Upper lobe of left lung (tissue), 4 donors: ENCODE data around the gene IAH1.

Source experiments
- EP300 ChIP-seq, 4 donors: sonication (generic); formaldehyde crosslinking; IDR thresholded peaks; one replicate each; pipeline ENCODE4 v1.5.1; 2017; ENCODE audit warnings: antibody characterized with exemption in 4 of 4, control low read depth in 2 of 4
- POLR2A ChIP-seq, 4 donors: fragments of 450-650 bp; IDR thresholded peaks; one replicate each; pipeline ENCODE4 v1.5.1; 2016 to 2017; ENCODE audit warnings: antibody characterized with exemption in 4 of 4, mild to moderate bottlenecking in 2 of 4
- POLR2AphosphoS5 ChIP-seq, 2 donors: sonication (generic); formaldehyde crosslinking; IDR thresholded peaks; one replicate each; pipeline ENCODE4 v1.5.1; 2017; ENCODE audit warnings: antibody characterized with exemption in 2 of 2
- TF ChIP-seq, protein P1 (sequence below), 6 experiments: fragments of 450-650 bp in 4 of 6; fragments of 200-600 bp in 2 of 6; sonication (generic) in 2 of 6; IDR thresholded peaks; one replicate each; pipeline ENCODE4 v1.5.1; 2016 to 2019; ENCODE audit warnings: antibody characterized with exemption in 6 of 6

DNA sequence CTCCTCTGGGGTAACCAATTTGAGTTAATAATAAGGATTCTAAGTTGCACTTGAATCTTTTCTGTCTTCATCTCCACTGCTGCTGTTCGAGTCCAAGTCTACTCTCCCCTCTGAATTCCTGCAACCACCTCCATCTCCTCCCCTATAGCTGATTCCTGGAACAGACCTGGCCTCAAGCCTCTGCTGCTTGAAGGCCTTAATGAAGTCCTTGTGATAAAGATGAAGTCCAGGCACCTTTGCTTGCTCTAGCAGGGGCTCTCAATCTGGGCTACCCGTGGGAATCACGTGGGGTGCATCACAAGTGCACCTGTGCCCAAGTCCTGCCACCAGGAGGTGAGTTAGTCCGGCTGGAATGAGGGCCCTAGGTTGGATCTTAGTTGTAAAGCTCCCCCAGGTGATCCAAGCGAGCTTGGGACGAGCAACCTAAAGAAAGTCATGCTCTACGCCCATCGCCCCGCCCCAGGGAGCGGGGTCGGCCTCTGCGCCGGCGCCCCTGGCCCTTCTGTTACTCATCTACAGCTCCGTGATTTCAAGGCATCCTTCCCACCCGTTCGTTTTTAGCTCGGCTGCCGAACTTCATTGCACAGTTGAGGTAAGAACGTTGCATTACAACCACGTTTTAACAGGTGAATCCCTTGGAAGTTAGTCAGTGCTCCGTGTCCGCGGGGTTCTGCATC, 905 bp upstream of the IAH1 start:
- TF ChIP-seq POLR2AphosphoS5 (IDR thresholded peaks at IDR 0.05), result no peak
- TF ChIP-seq, protein P1, sequence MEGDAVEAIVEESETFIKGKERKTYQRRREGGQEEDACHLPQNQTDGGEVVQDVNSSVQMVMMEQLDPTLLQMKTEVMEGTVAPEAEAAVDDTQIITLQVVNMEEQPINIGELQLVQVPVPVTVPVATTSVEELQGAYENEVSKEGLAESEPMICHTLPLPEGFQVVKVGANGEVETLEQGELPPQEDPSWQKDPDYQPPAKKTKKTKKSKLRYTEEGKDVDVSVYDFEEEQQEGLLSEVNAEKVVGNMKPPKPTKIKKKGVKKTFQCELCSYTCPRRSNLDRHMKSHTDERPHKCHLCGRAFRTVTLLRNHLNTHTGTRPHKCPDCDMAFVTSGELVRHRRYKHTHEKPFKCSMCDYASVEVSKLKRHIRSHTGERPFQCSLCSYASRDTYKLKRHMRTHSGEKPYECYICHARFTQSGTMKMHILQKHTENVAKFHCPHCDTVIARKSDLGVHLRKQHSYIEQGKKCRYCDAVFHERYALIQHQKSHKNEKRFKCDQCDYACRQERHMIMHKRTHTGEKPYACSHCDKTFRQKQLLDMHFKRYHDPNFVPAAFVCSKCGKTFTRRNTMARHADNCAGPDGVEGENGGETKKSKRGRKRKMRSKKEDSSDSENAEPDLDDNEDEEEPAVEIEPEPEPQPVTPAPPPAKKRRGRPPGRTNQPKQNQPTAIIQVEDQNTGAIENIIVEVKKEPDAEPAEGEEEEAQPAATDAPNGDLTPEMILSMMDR (IDR thresholded peaks at IDR 0.05), result peak in 2 of 6 experiments; percentile 18 to 25
- no peak for TF ChIP-seq EP300 (IDR thresholded peaks at IDR 0.05)
- TF ChIP-seq POLR2A (IDR thresholded peaks at IDR 0.05), result no peak
